ENCODE measurements around the gene ZNF684.
"Not testable (repeated sequence)": the region's sequence is repeated elsewhere in the genome, so short reads cannot be mapped to it uniquely, and the experiment has no call there.

ZNF684 gene

GRCh38 chr1:40567825-40568224, 36.4 kb downstream of the ZNF684 start:
- no peak for DNase-seq (ENCODE audit: low read depth in 3 of 3)

DNA sequence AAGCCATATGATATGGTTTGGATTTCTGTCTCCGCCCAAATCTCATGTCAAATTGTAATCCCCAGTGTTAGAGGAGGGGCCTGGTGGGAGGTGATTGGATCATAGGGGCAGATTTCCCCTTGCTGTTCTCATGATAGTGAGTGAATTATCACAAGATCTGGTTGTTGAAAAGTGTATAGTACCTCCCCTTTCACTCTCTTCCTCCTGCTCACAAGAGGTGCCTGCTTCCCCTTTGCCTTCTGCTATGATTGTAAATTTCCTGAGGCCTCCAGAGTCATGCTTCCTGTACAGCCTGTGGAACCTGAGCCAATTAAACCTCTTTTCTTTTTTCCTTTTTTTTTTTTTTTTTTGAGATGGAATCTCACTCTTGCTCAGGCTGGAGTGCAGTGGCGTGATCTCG, 43.4 kb downstream of the ZNF684 start:
- DNase-seq (ENCODE audit: low read depth in 3 of 3) = not testable (repeated sequence)

DNA sequence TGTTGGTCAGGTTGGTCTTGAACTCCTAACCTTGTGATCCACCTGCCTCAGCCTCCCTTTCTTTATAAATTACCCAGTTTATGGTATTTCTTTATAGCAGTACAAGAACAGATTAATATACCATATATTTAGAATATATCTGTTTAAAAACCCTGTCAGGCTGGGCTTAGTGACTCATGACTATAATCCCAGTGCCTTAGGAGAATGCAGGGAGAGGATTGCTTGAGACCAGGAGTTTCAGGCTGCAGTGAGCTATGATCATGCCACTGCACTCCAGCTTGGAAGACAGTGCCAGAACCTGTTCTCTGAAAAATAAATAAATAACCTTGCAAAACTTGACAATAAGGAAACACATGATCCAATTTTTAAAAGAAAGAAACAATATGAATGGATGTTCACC, 43.9 kb downstream of the ZNF684 start:
- no peak for DNase-seq (ENCODE audit: low read depth in 3 of 3)

DNA sequence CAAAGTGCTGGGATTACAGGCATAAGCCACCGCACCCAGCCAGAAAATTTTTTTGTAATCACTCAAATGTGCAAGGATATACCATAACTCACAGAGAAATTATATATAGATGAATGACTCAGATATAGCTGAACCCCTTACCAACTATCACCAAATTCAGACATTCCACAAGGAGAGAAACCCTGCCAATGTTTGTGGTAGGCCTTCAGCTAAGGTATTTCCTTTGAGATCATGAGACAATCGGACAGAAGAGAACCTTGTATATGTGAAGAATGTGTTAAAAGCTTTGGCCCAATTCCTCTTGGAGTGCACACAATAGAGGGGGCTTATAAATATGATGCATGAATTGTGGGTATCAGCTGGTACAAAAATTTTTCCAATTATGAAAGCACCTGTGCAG, 50.7 kb downstream of the ZNF684 start:
- DNase-seq (ENCODE audit: low read depth in 3 of 3) = no peak

DNA sequence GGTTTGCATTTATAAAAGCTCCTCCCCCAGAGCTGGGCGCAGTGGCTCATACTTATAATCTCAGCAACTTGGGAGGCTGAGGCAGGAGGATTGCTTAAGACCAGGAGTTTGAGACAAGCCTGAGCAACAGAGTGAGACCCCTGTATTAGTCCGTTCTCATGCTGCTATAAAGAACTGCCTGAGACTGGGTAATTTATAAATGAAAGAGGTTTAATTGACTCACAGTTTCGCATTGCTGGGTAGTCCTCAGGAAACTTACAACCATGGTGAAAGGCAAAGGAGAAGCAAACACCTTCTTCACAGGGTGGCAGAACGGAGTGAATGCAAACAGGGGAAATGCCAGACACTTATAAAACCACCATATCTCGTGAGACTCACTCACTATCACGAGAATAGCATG, 52.5 kb downstream of the ZNF684 start:
- DNase-seq (ENCODE audit: low read depth in 3 of 3) = no peak

GRCh38 chr1:40588586-40588985, 57.1 kb downstream of the ZNF684 start:
- DNase-seq (ENCODE audit: low read depth in 3 of 3) = no peak

- DNase-seq (ENCODE audit: low read depth in 3 of 3) = no peak
Observed at GRCh38 chr1:40592107-40592803, 60.8 kb downstream of the ZNF684 start.

DNA sequence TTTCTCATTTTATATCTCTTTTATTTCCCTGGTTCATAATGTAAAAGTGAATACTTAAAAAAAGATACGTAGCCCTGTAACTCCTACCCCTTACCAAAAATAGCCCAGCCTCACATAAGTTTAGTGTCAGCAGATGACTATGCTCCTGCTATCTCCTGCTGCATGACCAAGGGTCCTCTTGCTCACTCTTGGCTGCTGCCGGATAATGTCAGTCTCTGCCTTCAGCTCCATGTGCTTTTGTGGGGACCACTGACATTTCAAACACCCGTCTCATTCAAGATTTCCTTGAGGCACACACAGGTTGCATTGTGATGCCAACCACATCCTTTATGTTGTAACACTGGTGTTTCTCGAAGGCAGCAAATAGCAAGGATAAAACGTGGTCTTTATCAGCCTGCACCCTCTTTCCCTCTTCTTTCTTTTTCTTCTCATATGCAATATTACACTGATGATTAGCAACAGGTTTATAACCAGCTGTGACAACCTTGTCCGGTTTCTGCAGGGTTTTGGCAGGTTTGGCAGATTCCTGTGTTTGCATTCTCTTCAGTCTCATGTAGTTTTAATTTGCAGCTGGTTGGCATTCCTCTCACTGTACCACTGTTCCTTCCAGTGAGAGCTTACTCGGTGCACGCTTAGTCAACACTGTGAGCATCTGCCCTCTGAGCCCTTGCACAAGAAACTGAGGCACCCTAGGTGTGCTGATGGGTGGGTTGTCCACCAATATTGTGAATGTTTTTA, 62.2 kb downstream of the ZNF684 start:
- no peak for DNase-seq (ENCODE audit: low read depth in 3 of 3)

DNA sequence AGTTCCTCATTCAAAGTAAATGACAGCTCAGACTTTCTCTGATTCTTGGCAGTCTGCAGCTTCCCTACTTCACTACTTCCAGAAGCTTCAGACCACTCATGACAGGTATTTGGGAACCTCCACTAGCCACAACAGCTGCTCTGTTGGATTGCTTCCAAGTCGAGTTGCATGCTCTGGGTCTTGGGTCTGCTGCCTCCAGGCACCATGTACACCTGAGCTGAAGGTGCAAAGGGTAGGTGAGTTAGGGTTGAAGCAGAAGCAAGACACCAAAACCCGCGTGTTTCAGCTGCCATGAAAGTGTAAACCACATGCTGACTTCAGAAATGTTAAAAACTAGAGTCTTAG, 62.7 kb downstream of the ZNF684 start:
- no peak for DNase-seq (ENCODE audit: low read depth in 3 of 3)

DNA sequence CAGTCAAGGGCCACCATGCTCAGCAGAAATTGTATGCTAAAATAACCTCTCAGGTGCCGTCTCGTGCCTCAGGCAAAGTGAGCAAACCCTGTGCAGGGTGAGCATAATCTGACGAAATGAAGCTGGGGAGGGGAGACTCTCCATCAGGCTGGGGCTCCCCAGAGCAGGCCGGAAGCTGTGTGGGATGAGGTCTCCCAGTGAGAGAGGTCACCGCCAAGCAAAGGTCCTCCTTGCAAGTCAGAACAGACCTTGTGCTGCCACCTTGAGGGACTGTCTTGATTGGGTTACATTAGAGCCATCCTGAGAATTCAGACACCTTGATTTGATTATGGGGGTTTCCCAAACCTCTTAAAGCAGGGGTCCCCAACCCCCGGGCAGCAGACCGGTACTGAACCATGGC, 64.2 kb downstream of the ZNF684 start:
- DNase-seq (ENCODE audit: low read depth in 3 of 3) = no peak

All from stimulated activated CD4-positive, alpha-beta T cell treated with anti-CD3 and anti-CD28 coated beads, TNF-alpha, amount 100 ng/mL, for 48 hours (primary cell).